Measurements from ENCODE around the gene LRP5. TPM values are rescaled to one million over a fixed set of nuclear protein-coding genes. Genes with fewer than 3 reads are reported as not detected.

LRP5 gene
- total and polyA plus RNA-seq, 2 experiments from 2014 or later: 43.9 to 54.3 TPM

GRCh38 chr11:68308068-68308467 is 4.3 kb upstream of the LRP5 start:
- no peak for DNase-seq (ENCODE audit: low spot score)
- TF ChIP-seq EZH2phosphoT487 (IDR thresholded peaks at IDR 0.05; ENCODE audit: low read depth, severe bottlenecking, unreplicated experiment) (no peak), EZH2 (IDR thresholded peaks at IDR 0.05; ENCODE audit: borderline replicate concordance) (no peak), CTCF (IDR thresholded peaks at IDR 0.05; ENCODE audit: poor library complexity) (no peak)
- WGBS (ENCODE audit: low lambda C conversion rate, missing lambda C conversion rate): 88% methylated on average over 11 of the region's 11 CpGs
- H3K4me2 ChIP-seq: no peak overlapping the region
- no peak overlapping the region for H3K4me3 ChIP-seq
- H3K9me3 ChIP-seq (ENCODE audit: low read depth): no peaks in the 10 kb centered on the region
- H3K4me1 ChIP-seq (ENCODE audit: insufficient read depth): peaks cover 7% of the 10 kb centered on the region
- H3K36me3 ChIP-seq (replicated peaks; ENCODE audit: insufficient read depth, low read depth): no peaks in the 10 kb centered on the region
- H2AFZ ChIP-seq: no peak overlapping the region
- H3K27ac ChIP-seq: no peak overlapping the region
- peaks cover under 1% of the 10 kb centered on the region for H3K79me2 ChIP-seq
- H3K27me3 ChIP-seq: no peaks in the 10 kb centered on the region
- no peaks in the 10 kb centered on the region for H4K20me1 ChIP-seq (ENCODE audit: insufficient read depth, poor library complexity, severe bottlenecking)
- no peaks in the 10 kb centered on the region for H3K9me2 ChIP-seq (replicated peaks; ENCODE audit: insufficient read depth)

- Histone ChIP-seq H3K9me3 (ENCODE audit: low read depth) (no peaks in the 10 kb centered on the region), H3K36me3 (replicated peaks; ENCODE audit: insufficient read depth, low read depth) (no peaks in the 10 kb centered on the region), H4K20me1 (ENCODE audit: insufficient read depth, poor library complexity, severe bottlenecking) (no peaks in the 10 kb centered on the region), H3K27ac (peak overlapping the region; percentile 28), H3K4me2 (no peak overlapping the region), H3K79me2 (peaks cover 15% of the 10 kb centered on the region), H3K9me2 (replicated peaks; ENCODE audit: insufficient read depth) (no peaks in the 10 kb centered on the region), H2AFZ (no peak overlapping the region), H3K4me3 (no peak overlapping the region), H3K27me3 (no peaks in the 10 kb centered on the region), H3K4me1 (ENCODE audit: insufficient read depth) (peaks cover 11% of the 10 kb centered on the region)
- 84% methylated on average over 2 of the region's 2 CpGs for WGBS (ENCODE audit: low lambda C conversion rate, missing lambda C conversion rate)
- DNase-seq (ENCODE audit: low spot score): no peak
- TF ChIP-seq EZH2 (IDR thresholded peaks at IDR 0.05; ENCODE audit: borderline replicate concordance) (no peak), CTCF (IDR thresholded peaks at IDR 0.05; ENCODE audit: poor library complexity) (no peak), EZH2phosphoT487 (IDR thresholded peaks at IDR 0.05; ENCODE audit: low read depth, severe bottlenecking, unreplicated experiment) (no peak)
Observed at GRCh38 chr11:68309621-68310185, 2.7 kb upstream of the LRP5 start.

GRCh38 chr11:68311160-68312116 is 953 bp upstream of the LRP5 start:
- no peak overlapping the region for H3K4me3 ChIP-seq
- WGBS (ENCODE audit: low lambda C conversion rate, missing lambda C conversion rate): 86% methylated on average over 25 of the region's 25 CpGs

More at GRCh38 chr11:68311160-68312116, 953 bp upstream of the LRP5 start:
- peaks cover 22% of the 10 kb centered on the region for H3K4me1 ChIP-seq (ENCODE audit: insufficient read depth)
- H3K36me3 ChIP-seq (replicated peaks; ENCODE audit: insufficient read depth, low read depth): no peaks in the 10 kb centered on the region
- peak overlapping the region; percentile 93 for H3K4me2 ChIP-seq
- H3K27me3 ChIP-seq: no peaks in the 10 kb centered on the region
- peaks cover 10% of the 10 kb centered on the region for H4K20me1 ChIP-seq (ENCODE audit: insufficient read depth, poor library complexity, severe bottlenecking)
- no peaks in the 10 kb centered on the region for H3K9me3 ChIP-seq (ENCODE audit: low read depth)
- no peak for TF ChIP-seq CTCF (IDR thresholded peaks at IDR 0.05; ENCODE audit: poor library complexity)
- TF ChIP-seq EZH2phosphoT487 (IDR thresholded peaks at IDR 0.05; ENCODE audit: low read depth, severe bottlenecking, unreplicated experiment): no peak
- TF ChIP-seq EZH2 (IDR thresholded peaks at IDR 0.05; ENCODE audit: borderline replicate concordance): no peak
- H3K9me2 ChIP-seq (replicated peaks; ENCODE audit: insufficient read depth): no peaks in the 10 kb centered on the region
- peaks cover 33% of the 10 kb centered on the region for H3K79me2 ChIP-seq
- peak overlapping the region; percentile 90 for H3K27ac ChIP-seq
- no peak for DNase-seq (ENCODE audit: low spot score)
- peak overlapping the region; percentile 52 for H2AFZ ChIP-seq
